Esophagus mucosa (tissue), 1 donor: ENCODE data around the gene OR4D2. TPM values are rescaled to one million over a fixed set of nuclear protein-coding genes. Genes with fewer than 3 reads are reported as not detected.

Source experiments
- ATAC-seq: fragments of 200-7000 bp; cut with Tn5 transposase; one replicate; pipeline ENCODE4 v1.9.1; 2020
- total RNA-seq: library from RNA; stranded (reverse); gene quantifications from one replicate; pipeline ENCODE4 v1.2.4, GENCODE V29; 2023
- donor health status: DM: yes; HTN: yes; CAD: no.

The OR4D2 gene
- total RNA-seq, 1 donor from 2014 or later = not detected

DNA sequence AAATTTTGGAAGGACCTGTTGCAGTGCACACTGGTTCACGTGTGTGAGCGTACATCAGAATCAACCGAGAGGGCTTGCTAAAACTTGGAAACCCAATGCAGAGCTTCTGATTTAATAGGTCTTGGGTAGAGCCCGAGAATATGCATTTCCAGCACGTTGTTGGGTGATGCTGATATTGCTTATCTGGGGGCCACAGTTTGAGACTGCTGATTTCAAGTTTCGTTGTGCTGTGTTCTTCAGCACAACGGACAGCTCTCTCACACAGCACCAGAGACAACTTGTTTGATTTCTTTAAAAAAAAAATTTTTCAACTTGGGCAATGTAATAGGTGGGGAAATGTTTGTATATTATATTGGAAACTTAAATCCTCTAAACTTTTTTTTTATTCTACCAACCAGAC, 9.4 kb downstream of the OR4D2 start:
- ATAC-seq = no peak

DNA sequence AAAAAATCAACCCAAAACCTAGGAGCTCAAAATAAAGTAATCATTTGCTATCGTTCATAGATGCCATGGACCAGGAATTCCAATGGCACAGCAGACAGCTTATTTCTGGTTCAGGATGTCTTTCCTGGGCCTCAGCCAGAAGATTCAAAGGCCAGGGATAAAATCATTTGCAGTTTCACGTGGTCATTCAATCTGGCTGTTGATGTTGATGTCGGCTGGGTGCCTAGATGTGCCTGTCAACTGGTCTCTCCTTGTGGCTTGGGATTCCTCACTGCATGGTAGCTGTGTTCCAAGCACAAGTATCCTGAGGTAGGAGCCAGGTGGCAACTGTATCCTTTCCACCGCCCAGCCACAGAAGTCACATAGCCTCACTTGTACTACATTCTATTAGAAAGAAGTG, 15.0 kb downstream of the OR4D2 start:
- no peak for ATAC-seq

DNA sequence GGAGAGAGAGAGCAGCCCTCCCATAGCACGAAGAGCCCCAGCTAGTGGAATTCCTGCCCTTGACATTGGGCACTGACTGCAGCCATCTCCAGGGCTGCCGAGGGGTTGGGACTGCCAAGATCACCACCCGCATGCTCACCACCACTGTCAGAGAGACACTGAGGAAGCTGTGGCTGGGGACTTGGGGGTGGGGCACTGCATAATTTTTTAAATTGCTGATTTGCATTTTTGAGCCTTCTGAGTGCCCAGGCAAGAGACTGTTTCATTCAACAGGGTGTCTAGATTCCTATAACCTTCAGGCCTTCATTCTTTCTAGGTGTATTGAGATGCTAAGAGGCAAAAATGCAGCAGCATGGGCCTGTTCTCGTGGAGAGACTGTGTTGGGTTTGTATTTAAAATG, 16.7 kb downstream of the OR4D2 start:
- no peak for ATAC-seq

DNA sequence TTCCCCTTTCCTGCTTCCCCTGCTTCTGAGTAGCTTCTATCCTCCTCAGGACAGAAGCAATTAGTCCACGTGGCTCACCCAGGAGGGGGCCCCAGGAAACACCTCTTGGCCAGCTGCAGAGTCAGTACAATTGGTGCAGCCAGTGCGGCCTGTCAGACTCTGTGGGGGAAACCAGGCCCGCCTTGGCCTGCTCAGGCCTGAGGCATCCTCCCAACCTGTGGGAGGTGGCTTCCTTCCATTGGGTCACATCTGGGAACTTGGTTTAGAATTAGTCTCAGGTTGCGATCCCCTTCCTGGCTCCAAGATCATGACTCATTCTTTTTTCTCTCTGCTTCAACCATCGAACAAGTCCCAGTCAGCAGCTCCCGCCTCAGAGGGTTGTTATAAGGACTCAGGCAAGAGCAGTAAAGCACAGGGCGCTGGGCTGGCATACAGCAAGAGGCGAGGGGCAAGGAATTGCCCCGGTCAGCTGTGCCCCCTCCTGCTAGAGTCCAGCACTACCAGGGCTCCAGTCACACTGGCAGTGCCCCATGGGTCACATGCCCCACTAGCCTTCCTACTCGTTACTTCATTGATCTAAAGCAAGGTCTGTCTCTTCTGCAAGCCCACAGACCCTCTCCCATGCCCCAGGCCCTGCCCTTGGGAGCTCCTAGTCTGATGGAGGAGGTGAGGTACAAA, 17.7 kb downstream of the OR4D2 start:
- peak; percentile 81 for ATAC-seq

DNA sequence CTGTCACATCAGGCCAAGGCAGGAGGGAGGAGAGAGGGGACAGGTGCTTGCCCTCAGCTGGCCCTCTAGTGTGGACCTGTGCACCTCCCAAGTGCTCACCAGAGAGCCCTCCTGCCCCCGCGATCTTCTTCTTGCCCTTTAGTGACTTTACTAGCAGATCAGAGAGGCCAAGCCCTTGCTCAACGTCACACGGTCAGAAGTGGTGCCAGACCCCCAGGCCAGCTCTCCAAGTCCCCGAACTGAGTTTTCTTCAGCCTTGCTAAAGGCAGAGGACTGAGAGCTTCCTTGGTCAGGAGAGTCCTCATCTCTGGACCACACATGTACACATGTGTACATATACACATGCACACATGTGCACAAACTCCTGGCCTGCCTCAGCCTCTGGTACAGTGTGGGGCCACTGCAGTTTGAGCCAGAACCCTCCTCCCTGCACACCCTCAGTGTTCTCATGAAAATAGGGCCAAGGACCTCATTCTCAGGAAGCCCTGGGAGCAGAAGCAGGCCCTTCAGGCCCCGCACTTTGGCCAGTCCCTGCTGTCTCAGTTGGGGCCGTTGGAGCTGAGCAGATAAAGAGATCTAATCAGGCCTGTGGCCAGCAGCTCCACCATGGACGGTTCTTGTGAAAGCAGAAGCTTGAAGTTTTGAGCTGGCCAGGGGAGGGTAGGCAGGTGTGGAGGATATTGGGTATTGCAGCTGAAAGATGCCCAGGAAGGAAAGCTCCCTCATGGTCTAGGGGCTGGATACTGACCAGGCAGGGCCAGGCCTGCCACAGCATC, 18.4 kb downstream of the OR4D2 start:
- ATAC-seq = no peak

DNA sequence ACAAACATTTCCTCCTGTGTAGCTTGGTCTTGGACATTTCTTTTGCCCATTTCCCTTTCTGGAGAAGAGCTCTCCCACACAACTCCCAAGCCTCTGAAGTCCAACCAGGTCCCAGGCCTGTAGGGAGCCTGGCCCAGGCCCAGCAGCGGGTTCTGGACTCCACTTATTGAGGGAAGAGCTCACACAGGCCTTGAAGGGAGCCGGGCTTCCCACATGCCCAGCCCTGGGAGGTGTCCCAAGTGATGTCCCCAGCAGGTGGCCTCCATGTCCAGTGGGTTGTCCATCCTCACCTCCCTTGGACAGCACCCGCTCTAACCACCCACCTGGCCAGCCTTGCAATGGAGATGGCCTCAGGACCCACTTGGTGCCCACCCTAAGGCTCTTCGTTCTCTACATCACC, 19.8 kb downstream of the OR4D2 start:
- ATAC-seq = no peak

DNA sequence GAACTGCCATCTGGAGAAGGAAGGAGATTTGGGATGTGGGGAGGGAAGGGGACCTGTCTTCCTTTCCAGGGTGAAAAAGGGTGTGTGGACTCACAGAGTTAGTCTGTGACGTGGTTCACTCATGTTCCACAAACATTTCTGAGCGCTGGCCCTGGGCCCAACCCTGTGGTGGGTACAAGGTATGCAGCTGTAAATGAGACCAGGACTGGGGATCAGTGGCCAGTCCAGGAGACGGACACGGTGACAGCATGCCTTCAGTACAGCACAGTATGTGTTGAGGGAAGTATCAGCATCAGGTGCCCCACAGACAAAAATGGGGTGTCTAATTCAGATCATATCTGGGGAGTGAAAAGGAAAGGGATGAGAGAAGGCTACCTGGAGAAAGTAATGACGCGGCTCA, 20.3 kb downstream of the OR4D2 start:
- ATAC-seq = no peak

DNA sequence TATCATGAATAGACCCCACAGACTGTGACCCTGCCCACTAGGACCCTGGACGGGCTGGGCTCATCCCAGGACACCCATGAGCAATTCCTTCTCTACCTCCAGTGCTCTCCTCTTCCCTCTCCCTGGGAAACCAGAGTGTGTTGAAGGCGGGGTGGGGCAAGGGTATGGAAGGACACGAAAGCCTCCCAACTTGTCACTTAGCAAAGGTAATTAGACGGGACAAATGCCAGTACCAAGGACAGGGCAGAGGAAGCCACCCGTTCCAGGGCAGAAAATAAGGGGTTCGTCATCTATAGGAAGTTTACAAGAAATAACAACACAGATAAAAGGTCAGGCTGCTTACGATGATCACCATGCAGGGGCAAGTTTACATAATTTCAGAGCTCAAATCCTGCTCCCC, 20.9 kb downstream of the OR4D2 start:
- no peak for ATAC-seq

DNA sequence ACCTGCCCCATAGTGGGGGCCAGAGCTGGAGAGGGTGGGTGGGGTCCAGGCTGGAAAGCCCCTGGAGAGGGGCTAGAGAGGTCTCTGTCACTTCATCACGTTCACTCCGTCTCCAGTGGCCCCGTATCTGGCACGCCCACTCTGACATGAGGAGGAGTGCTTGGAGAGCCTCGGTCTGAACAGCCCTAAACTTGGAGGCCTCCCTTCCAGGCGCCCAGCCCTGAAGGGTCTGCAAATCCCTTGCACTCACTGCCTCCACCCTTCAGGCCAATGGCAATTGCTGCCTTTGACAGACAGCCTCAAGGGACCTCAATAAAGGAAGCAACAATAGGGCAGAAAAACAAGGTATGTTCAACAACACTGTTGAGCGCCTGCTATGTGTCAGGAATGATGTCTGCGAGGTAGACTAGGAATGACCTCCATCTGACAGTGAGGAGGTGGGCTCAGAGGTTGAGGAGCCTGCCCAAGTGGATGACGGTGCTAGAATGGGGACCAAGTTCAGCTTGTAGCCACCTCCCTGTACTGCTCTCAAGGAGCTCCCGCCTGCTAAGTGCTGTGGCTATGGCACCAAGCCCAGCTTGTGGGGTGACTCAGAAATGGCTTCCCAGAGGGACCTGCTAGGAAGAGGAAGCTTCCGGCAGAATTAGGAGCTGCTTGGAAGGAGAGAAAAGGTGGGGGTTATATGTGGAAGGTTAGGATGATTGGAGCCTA, 22.8 kb downstream of the OR4D2 start:
- peak; percentile 74 for ATAC-seq

DNA sequence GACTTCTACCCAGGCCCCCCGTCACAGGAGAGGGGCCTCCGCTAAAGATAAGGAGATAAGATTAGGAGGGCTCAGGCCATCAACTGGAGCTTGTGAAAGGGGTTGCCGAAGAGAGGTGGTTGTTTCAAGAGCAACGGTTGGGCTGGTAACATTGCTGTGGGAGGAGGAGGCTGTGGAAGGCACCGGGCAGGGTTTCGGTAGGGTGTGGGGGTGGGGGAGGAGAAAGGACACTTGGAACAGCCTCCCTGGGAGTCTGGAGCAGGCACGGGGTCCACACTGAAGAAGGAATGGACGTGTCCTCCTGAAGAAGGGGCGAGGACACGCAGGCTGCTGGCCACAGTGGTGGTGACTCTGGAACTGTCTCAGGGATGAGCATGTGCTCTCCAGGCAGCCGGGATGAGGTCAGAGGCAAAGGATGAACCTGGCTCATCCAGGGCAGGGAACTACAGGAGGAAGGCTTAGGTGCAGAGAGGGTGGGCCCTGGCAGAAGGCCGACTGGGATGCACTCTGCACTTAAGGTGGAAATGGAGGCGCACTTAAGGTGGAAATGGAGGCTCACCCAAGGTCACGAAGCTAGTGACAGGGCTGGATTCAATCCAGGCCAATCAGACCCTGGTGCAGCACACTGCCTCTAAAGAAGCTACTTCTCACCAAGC, 24.6 kb downstream of the OR4D2 start:
- ATAC-seq = no peak

DNA sequence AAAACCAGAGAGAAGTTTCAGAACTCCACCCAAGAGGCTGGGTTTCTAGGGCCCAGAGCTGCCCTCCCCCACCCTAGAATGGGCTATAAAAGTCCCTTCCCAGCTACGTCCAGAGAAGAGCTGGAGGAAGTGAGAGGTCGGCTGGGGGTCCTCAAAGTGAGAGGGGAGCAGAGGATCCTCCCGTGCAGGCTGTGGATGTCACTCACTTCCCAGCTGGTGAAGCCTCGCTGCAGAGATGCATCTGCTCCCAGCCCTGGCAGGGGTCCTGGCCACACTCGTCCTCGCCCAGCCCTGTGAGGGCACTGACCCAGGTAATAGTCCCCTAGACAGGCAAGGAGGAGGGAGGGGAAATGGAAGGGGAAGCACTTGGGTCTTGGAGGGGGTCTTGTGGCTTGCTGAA, 25.8 kb downstream of the OR4D2 start, which contains the start of gene EPX:
TSS of gene EPX (plus strand) at position 115 of the 400 bp plus-strand sequence. CDS start at position 236, 121 bp downstream.
- ATAC-seq = no peak

DNA sequence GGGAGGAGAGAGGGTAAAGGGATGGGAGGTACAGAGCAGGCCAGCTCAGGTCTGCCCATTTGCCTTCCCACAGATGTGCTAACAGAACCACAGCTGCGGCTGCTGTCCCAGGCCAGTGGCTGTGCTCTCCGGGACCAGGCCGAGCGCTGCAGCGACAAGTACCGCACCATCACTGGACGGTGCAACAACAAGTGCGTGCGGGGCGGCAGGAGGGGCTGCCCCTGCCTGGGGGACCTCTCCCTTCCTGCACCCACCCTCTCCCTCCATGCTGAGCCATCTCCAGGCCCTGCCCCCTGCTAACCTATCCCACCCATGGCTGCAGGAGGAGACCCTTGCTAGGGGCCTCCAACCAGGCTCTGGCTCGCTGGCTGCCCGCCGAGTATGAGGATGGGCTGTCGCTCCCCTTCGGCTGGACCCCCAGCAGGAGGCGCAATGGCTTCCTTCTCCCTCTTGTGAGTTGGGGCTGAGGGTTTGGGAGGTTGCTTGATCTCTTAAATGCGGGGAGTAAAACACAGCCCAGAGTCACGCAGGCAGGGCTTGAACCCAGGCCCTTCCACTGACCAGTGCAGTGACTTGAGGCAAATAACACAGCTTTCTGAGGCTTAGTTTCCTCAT, 27.0 kb downstream of the OR4D2 start:
- no peak for ATAC-seq

DNA sequence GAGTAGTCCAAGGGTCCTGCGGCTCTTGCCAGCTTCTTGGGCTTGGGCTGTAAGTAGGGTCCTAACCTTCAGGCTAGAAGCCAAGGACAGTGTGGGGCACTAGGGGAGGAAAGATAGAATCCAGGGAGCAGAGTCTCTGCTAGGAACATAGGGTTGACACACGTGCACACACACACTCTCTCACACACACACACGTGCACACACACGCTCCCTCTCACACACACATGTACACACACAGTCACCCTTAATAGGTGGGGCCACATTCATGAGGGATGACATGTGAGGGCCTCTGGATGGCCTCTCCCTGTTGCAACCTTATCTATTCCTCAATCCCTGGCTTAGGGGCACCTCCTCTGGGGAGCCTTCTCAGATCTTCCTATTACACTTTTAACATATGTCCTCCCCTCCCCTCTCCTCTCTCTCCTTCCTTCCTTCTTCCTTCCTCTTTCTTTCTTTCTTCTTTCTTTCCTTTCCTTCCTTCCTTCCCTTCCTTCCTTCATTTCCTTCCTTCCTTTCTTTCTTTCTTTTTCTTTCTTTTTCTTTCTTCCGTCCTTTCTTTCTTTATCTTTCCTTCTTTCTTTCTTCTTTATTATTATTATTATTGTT, 28.8 kb downstream of the OR4D2 start:
- ATAC-seq = no peak

DNA sequence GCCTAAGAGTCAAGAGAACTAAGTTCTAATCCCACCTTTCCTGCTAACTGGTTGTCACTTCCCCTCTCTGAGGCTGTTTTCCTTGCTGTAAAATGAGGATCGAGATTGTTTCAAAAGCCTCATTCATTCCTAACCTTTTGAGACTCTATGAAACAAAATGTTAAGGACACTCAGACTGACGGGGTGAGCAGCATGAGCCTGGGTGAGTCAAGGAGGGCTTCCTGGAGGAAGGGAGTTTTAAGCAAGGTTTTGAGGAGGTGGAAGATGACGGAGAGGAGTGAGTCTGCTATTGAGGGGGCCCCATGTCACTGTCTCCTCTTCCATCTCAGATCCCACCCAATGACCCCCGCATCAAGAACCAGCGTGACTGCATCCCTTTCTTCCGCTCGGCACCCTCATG, 29.8 kb downstream of the OR4D2 start:
- ATAC-seq = no peak

DNA sequence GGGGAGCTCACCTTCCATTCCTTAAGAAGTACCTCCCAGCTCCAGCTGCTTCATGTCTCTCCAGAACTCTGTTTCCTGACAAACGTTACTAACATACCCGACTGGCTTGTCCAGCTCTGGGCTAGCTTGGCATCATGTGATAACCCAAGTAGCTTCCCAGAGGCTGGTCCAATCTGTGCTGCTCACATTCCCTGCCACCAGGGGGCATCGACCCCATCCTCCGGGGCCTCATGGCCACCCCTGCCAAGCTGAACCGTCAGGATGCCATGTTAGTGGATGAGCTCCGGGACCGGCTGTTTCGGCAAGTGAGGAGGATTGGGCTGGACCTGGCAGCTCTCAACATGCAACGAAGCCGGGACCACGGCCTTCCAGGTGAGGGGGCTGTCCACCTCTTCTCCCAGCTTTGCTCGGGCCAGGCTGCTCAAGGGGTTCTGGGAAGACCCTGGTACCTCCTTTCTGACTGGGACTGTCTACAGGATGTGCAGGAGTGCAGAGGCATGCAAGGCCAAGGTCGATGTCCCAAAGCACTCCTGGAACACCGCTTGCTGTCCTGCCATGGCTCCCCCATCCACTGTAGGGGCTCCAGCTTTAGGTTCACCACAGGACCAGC, 33.3 kb downstream of the OR4D2 start:
- ATAC-seq = peak; percentile 86

DNA sequence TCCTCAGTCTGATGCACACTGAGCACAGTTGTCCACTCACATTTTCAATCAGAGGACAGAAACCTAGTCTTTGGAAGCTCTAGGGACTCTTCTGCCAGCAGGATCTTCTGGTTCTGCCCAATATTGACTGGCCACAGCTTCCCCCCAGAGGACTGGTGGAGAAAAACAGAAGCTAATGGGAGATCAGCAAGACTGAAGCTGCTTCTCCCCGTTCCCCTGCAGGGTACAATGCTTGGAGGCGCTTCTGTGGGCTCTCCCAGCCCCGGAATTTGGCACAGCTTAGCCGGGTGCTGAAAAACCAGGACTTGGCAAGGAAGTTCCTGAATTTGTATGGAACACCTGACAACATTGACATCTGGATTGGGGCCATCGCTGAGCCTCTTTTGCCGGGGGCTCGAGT, 36.1 kb downstream of the OR4D2 start:
- no peak for ATAC-seq

DNA sequence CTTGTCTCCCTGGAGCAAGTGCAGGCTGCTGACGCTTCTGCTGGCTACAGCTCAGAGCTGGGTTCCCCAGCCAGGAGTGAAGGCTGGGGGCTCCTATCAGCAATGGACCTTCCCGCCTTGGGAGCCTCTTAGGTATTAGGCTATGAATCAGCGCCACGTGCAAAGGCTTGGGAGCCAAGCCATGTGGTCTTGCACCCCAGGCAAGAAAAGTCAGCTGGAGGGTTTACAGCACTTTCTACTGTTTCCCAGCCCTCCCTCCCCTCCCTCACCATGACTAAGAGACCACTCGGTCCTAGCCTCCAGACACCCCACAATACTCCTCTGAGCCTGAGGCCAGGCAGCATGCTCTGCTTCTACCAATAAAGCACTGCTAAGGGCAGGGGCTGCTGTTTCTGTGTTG, 38.0 kb downstream of the OR4D2 start:
- ATAC-seq = no peak

DNA sequence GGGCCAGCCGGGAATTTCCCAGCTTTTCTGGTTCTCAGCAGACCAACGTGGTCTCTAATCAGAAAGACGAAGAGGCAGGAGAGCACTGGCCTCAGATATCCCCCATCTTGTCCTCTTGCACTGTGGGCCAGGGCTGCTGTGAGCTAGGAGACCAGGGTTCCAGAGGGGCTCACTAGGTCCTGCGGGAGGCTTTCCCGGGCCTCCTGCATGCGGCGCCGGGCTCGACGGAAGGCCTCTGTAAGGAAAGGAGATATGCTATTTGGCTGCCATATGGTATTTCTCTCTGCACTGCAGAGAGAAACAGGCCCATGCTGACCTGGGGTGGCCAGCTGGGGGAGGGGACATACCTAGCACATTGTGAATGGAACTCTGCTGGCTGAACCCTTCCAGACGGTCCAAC, 39.2 kb downstream of the OR4D2 start:
- no peak for ATAC-seq

DNA sequence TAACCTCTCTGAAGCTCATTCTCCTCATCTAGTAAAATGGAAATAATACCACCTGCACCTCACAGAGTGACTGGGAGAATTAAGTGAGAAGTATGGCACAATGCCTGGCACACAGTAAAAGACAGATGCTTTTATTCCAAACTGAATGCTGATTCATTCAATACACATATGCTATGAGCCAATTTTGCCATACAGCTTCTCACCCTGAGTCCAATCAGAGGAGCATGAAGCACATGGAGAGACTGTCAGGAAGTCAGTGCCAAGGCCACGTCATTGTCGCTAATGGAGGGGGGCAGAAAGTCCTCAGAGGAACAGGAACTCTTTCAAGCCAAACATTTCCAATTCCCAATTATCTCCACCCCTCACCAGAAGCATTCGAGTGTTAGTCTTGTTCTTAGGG, 40.7 kb downstream of the OR4D2 start:
- ATAC-seq = no peak

DNA sequence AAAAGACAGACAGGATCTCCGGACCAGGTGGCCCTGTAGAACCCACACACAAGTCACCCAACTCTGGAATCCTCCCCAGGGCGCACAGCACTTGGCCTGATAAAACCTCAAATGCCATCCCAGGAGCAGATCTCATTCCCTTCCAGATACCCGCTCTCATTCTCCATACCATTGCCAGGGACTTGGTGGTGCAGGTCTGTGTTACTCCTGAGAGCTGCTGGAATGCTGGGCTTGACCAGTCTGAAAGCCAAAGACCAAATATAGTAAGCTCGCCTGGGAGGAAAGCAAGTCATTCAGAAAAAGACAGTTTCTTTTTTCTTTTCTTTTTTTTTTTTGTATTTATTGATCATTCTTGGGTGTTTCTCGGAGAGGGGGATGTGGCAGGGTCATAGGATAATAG, 41.6 kb downstream of the OR4D2 start:
- no peak for ATAC-seq

DNA sequence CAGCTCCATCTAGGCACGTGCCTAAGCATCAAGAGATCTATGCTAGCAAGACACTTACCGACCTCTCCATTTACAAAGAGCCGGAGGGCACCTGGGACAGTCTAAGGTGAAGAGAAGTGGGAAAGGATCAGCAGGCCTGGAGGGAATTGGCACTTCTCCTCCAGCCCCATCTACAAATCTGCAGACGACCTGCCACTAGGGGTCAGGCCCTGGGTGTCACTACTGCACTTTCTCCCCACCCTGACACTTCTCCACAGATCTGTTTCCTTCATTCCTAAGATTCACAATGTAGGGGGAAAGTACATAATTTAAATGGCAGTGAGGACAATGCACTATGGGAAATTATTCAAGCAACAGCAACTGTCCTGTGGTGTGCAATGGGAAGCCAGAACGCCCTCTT, 44.1 kb downstream of the OR4D2 start:
- ATAC-seq = no peak

DNA sequence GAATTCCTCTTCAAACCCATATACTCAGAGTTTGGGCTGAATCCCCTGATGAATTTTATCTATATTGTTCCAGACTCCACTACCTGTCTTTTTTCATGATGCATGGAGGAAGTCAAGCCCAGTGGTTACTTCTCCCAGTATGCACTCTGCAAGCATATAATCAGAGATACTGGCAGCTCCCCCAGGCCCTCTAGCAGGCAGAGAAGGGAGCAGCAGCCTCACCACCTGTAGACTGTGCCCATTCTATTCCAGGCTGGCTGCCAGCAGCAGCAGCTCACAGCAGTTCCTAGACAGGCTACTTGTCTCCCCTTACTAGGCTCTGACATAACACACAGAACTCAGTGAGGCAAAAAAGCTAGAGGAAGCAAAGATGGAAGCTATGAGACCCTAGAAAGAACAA, 48.9 kb downstream of the OR4D2 start:
- ATAC-seq = no peak
